Stimulated activated CD4-positive, alpha-beta T cell treated with anti-CD3 and anti-CD28 coated beads, Interleukin-1b, Interleukin-23, amount 100 ng/mL, for 48 hours (primary cell): ENCODE results near the gene WDR91.
A peak's percentile ranks its signal among the peaks of the same experiment; 100 is the strongest.
"Not testable (repeated sequence)": the region's sequence is repeated elsewhere in the genome, so short reads cannot be mapped to it uniquely, and the experiment has no call there.

Experiments
- DNase-seq: peaks from one replicate; pipeline ENCODE4 v3.0.0-alpha.2; 2020

Gene WDR91

GRCh38 chr7:135211179-135211945 lies at the start of gene WDR91:
WDR91 (minus strand) TSS chr7:135211526; CDS start chr7:135211502, 24 bp downstream.
- peak; percentile 95 for DNase-seq

- no peak for DNase-seq
Observed at GRCh38 chr7:135260470-135260869, 49.1 kb upstream of the WDR91 start.

- DNase-seq = no peak
Observed at GRCh38 chr7:135259702-135260101, 48.4 kb upstream of the WDR91 start.

DNA sequence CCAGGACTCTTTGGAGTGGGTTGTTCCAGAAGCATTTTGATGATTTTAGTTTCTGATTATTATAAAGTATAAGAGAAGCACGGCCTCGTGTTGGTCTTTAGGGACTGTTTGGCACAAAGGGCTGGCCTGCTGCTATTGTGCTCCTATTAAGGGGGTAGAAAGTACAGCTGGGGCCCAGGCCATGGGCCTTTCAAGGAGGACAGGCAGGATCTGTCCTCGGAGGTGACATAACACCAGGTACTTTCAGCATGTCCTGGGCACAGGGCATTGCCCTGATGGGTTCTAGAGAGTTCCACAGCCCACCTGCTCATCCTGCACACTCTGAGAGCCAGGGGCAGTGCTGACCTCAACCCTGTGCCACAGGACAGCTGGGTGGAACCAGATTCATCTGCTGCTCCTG lies 47.3 kb upstream of the WDR91 start:
- DNase-seq = no peak

- no peak for DNase-seq
Observed at GRCh38 chr7:135257790-135258189, 46.5 kb upstream of the WDR91 start.

DNA sequence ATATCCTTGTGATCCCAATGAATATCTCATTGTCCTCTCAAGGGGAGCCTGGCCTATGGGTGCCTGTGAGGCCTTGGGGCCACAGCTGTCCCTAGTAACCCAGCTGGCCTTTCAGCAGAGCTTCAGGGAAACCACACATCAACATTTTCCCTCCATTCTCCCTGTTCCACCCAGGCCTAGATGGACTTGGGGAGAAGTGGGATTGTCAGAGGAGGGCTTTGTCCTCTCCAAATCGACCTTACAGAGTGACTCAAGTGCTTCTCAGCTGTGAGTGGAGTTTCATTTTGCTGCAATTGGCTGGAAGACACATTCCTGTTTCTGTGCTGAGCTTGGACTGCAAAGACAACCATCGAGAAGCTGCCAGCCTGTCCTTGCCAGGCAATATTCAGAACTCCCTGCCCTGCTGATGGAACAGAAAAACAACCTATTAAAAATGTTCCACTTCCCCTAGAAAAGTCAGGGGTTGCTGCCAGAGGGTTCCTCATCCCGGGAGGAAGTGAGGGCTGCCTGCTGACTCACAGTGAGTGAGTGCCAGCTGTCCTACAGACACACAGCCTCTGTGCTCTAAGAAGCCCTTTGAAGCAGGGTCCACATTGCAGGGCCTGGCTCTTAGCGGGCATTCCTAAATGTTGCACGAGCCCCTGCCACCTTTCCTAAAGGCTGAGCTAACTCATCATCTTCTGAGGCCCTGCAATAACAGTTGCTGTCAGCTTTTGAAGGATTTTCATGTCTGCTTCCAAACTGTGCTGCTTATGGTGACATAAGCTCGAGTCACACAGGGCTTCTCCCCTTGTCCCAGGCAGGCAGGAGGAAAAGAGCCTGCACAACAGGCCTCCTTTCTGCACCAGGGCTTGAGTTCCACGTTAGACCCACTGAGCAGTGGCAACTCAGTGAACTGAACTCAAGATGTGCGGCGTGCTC lies 42.8 kb upstream of the WDR91 start:
- DNase-seq = no peak

- DNase-seq = peak; percentile 27
Observed at GRCh38 chr7:135251496-135252391, 40.4 kb upstream of the WDR91 start.

- DNase-seq = no peak
Observed at GRCh38 chr7:135248546-135248945, 37.2 kb upstream of the WDR91 start.

DNA sequence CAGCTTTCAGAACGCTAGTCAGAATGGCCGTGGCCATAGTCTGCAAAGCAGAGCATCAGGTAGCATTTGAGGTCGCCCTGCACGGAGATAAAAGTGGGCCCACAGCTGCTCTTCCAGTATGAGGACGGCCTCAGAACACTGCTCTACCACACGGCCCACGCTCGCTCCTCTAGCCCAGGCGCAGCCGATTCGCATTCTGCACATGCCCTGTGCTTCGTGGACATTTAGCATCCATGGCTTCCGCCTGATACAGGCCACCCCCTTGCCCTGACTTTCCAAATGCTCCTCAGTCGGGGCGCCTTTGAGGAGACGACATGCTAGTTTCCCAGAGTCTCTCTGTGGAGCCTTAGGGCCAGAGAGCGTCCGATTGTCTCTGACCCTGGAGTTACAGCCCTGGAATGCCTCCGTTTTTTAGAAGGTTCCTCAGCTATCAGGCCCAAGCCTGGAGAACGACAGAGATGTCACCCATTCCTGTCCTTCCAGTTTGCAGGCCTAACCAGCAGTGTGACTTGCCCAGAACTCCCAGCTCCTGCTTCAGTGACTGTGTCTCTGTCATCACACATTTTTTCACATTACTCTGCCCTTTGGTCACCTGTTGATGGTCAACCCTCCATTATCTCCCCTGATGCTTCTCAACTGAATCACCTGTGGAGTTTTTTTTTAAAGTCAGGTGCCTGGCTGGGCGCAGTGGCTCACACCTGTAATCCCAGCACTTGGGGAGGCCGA lies 36.6 kb upstream of the WDR91 start:
- no peak for DNase-seq

- DNase-seq = no peak
Observed at GRCh38 chr7:135246191-135246825, 35.0 kb upstream of the WDR91 start.

GRCh38 chr7:135245226-135246190 lies 34.2 kb upstream of the WDR91 start:
- DNase-seq = no peak

- no peak for DNase-seq
Observed at GRCh38 chr7:135242096-135242684, 30.9 kb upstream of the WDR91 start.

DNA sequence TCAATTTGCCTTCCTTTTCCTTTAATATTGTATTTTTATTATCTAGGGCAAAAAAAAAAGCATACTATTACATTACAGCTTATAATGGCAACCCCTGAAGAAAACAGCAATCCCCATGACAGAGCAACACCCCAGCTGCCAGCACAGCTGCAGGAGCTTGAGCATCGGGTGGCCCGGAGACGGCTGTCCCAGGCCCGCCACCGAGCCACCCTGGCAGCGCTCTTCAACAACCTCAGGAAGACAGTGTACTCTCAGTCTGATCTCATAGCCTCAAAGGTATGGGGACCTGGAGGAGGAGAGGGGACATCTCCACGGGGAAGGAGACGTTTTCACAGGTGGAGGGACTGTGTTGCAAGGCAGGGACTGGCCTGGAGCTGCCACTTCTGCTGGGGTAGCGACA lies 29.1 kb upstream of the WDR91 start:
- DNase-seq = no peak

GRCh38 chr7:135239263-135239662 lies 27.9 kb upstream of the WDR91 start:
- no peak for DNase-seq

DNA sequence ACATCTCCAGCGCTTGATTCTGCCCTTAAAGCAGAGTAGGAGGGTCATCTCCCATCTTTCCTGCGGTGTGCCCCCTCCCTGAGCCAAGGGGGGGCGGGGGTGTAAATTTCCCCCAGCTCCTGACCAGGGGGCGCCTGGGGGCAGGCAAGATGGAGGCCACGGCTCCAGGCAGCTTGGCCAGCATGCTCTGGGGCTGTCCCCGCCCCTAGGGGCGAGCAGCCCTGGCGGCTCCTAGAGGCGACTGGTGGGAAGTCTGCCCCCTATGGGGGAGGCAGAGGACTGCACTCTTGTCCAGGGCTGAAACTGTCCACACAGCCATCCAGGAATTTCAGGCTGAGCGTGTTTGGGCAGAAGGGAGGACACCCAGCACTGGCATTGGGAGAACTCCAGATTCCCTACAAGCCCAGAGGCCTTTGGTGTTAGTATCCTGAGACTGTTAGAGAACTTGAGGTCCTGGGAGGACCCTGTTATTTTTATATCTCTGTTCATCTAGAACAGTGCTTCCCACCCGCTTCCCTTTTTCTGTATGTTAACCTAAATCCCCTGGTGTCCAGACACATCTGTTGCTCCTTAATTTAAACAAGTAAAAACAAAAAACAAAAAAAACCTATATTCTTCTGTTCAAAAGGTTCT lies 26.9 kb upstream of the WDR91 start:
- peak; percentile 14 for DNase-seq

DNA sequence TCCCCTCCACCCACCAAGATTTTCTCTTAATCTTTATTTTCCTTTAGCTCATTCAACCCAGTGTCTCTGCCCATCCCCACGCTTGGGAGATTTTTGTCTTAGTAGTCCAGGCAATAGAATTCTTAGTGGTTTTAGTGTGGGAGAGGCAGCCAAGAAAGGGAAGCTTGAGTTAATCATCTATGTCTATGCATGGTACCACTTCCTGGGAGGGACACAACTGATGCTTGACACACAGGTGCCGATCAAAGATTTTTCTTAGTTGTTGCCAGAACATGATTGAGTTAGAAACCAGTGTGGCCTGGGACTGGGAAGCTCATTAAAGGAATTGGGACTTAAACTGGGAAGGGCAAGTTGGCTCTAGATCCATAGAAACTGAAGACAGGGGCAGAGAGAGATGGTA lies 25.4 kb upstream of the WDR91 start:
- no peak for DNase-seq

GRCh38 chr7:135235841-135236240 lies 24.5 kb upstream of the WDR91 start:
- DNase-seq = no peak

- DNase-seq = no peak
Observed at GRCh38 chr7:135234727-135235126, 23.4 kb upstream of the WDR91 start.

DNA sequence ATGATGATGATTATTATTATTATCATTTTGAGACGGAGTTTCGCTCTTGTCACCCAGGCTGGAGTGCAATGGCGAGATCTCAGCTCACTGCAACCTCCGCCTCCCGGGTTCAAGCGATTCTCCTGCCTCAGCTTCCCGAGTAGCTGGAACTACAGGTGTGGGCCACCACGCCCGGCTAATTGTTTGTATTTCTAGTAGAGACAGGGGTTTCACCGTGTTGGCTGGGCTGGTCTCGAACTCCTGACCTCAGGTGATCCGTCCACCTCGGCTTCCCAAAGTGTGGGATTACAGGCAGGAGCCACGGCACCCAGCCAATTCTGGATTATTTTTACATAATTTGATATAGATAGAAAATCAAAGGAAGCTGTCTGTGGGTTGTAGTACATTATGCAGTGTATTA lies 22.8 kb upstream of the WDR91 start:
- not testable (repeated sequence) for DNase-seq

DNA sequence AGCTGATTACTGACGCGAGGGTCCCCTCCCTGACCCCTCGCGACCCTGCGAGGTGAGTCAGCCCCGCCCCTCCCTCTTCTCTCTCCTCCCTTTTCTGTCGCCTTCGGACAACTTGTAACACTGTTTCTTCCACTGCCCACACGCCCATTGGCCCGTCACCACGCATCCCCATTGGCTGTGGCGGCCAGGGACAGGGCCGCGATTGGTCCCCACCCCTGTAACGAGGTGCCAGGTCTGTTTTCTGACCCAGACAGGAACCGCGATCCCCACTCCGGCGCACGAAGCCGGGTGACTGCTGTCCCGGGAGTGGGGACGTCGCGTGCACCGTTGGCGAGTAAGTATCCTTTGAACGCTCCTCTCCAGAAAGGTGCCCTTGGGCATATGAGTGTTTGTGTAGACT lies 22.2 kb upstream of the WDR91 start, which contains the start of gene STRA8:
Gene STRA8 (plus strand): TSS at position 269 of the 400 bp plus-strand sequence. CDS start 6,687 bp downstream, outside the sequence.
- no peak for DNase-seq
